Mucosa of descending colon (tissue), 3 donors: ENCODE measurements around the gene STAT3. TPM values are rescaled to one million over a fixed set of nuclear protein-coding genes. Genes with fewer than 3 reads are reported as not detected.
"Not testable (repeated sequence)": the region's sequence is repeated elsewhere in the genome, so short reads cannot be mapped to it uniquely, and the experiment has no call there.

Experiments
- ATAC-seq: fragments of 200-7000 bp; cut with Tn5 transposase; one replicate; pipeline ENCODE4 v1.9.1; 2020; ENCODE audit warnings: mild to moderate bottlenecking, moderate library complexity
- DNase-seq, 3 donors: peaks; one replicate each; pipeline ENCODE4 v3.0.0-alpha.2; 2020
- H3K36me3 ChIP-seq: fragments of 200-600 bp; one replicate; pipeline ENCODE4 v1.8.0; 2021; ENCODE audit warnings: low read depth, mild to moderate bottlenecking
- H3K4me1 ChIP-seq: fragments of 200-600 bp; one replicate; pipeline ENCODE4 v1.8.0; 2021; ENCODE audit warnings: low read depth, mild to moderate bottlenecking
- H3K4me3 ChIP-seq: fragments of 200-600 bp; one replicate; pipeline ENCODE4 v1.8.0; 2021; ENCODE audit warnings: mild to moderate bottlenecking
- H3K9me3 ChIP-seq: fragments of 200-600 bp; one replicate; pipeline ENCODE4 v1.8.0; 2021; ENCODE audit warnings: mild to moderate bottlenecking
- CTCF ChIP-seq: fragments of 200-600 bp; IDR thresholded peaks from one replicate; pipeline ENCODE4 v1.8.0; 2022; ENCODE audit warnings: antibody characterized with exemption, mild to moderate bottlenecking
- intact Hi-C, 2 donors: fragments of 100-400 bp; cut with DNase I in 1 of 2; cut with micrococcal nuclease in 1 of 2; formaldehyde crosslinking; loops; one replicate each; pipeline versions ENCODE4 v1.11.0 to v1.11.1; 2022; cut with DNase I, micrococcal nuclease
- total RNA-seq, 3 donors: library from RNA; stranded (reverse); fragmentation: NEBNext Ultra II Directional in 2 of 3; extraction: Animal tissue kit (Norgen Biotek cat#: 25700) in 2 of 3; gene quantifications; one replicate each; pipeline versions ENCODE4 v1.2.1 to v1.2.4, GENCODE V29; 2021 to 2023
- donor health status: DM: no; HTN: no; CAD: no; lungs with moderate emphysema.
- donor health status: DM: no; HTN: no; CAD: no.
- donor health status: DM: no; HTN: yes; CAD: no.

The STAT3 gene
- total RNA-seq, 3 donors from 2014 or later: 158 to 230 (median 227) TPM

GRCh38 chr17:42329025-42329976 is 58.9 kb downstream of the STAT3 start:
- peak in 1 of 3 donors; percentile 40 for DNase-seq
- Histone ChIP-seq H3K36me3 (peaks cover 12% of the 10 kb centered on the region), H3K9me3 (no peaks in the 10 kb centered on the region), H3K4me3 (no peak overlapping the region), H3K4me1 (peaks cover 13% of the 10 kb centered on the region)
- peak; percentile 92 for ATAC-seq
- TF ChIP-seq CTCF: no peak
- intact Hi-C loops: loop anchor here in 1 of 2 donors (10.0 kb wide), 1 partner anchor 186 kb away; no protein-coding TSS in a partner anchor

GRCh38 chr17:42325026-42325425 is 63.2 kb downstream of the STAT3 start:
- Histone ChIP-seq H3K9me3 (no peaks in the 10 kb centered on the region), H3K36me3 (peaks cover 7% of the 10 kb centered on the region), H3K4me1 (peaks cover 13% of the 10 kb centered on the region), H3K4me3 (no peak overlapping the region)
- peak; percentile 54 for ATAC-seq
- TF ChIP-seq CTCF: no peak
- intact Hi-C loops: loop anchor here in 1 of 2 donors (10.0 kb wide), 1 partner anchor 190 kb away; no protein-coding TSS in a partner anchor
- no peak for DNase-seq

GRCh38 chr17:42323268-42323773 is 64.9 kb downstream of the STAT3 start:
- Histone ChIP-seq H3K9me3 (no peaks in the 10 kb centered on the region), H3K36me3 (peaks cover 7% of the 10 kb centered on the region), H3K4me3 (no peak overlapping the region), H3K4me1 (no peaks in the 10 kb centered on the region)
- intact Hi-C loops: loop anchor here (2.0 to 10.0 kb wide), 3 partner anchors 83 to 191 kb away; no protein-coding TSS in a partner anchor
- DNase-seq (no peak), ATAC-seq (no peak)
- no peak for TF ChIP-seq CTCF

- peaks cover 7% of the 10 kb centered on the region for H3K36me3 ChIP-seq
- DNase-seq (peak; percentile 92 to 99 (median 93)), ATAC-seq (peak; percentile 99)
- intact Hi-C loops: loop anchor here (2.0 to 10.0 kb wide), 3 partner anchors 84 to 192 kb away; no protein-coding TSS in a partner anchor
- no peaks in the 10 kb centered on the region for H3K9me3 ChIP-seq
- H3K4me1 ChIP-seq: no peaks in the 10 kb centered on the region
- no peak overlapping the region for H3K4me3 ChIP-seq
- TF ChIP-seq CTCF: peak; percentile 97
Observed at GRCh38 chr17:42322382-42323267, 65.6 kb downstream of the STAT3 start.

- Histone ChIP-seq H3K4me3 (no peak overlapping the region), H3K9me3 (no peaks in the 10 kb centered on the region), H3K36me3 (peaks cover 7% of the 10 kb centered on the region), H3K4me1 (no peaks in the 10 kb centered on the region)
- TF ChIP-seq CTCF: no peak
- no peak for ATAC-seq
- intact Hi-C loops: loop anchor here in 1 of 2 donors (5.0 to 10.0 kb wide), 2 partner anchors 86 to 193 kb away; no protein-coding TSS in a partner anchor
- DNase-seq: no peak
Observed at GRCh38 chr17:42321555-42321954, 66.7 kb downstream of the STAT3 start.

GRCh38 chr17:42317967-42318366 is 70.3 kb downstream of the STAT3 start:
- intact Hi-C loops: not testable (repeated sequence)

More at GRCh38 chr17:42317967-42318366, 70.3 kb downstream of the STAT3 start:
- H3K36me3 ChIP-seq, ATAC-seq, DNase-seq, H3K4me3 ChIP-seq, H3K4me1 ChIP-seq, H3K9me3 ChIP-seq: not testable (repeated sequence)
